ENCODE results near the gene WDR27.
"Not testable (repeated sequence)": the region's sequence is repeated elsewhere in the genome, so short reads cannot be mapped to it uniquely, and the experiment has no call there.

Gene WDR27

GRCh38 chr6:169709293-169709692 is 7.5 kb upstream of the WDR27 start:
- DNase-seq (ENCODE audit: low spot score) = no peak

GRCh38 chr6:169707772-169708171 is 5.9 kb upstream of the WDR27 start:
- DNase-seq (ENCODE audit: low spot score) = no peak

- no peak for DNase-seq (ENCODE audit: low spot score)
These were observed 1.0 kb upstream of the WDR27 start for GRCh38 chr6:169702840-169703246.

GRCh38 chr6:169701311-169701953 is 397 bp downstream of the WDR27 start:
- DNase-seq (ENCODE audit: low spot score) = peak; percentile 35

- peak; percentile 40 for DNase-seq (ENCODE audit: low spot score)
These were observed 1.5 kb downstream of the WDR27 start for GRCh38 chr6:169700296-169700695.

- DNase-seq (ENCODE audit: low spot score) = not testable (repeated sequence)
These were observed 4.7 kb downstream of the WDR27 start for GRCh38 chr6:169697115-169697514.

- no peak for DNase-seq (ENCODE audit: low spot score)
These were observed 6.7 kb downstream of the WDR27 start for GRCh38 chr6:169695131-169695530.

- DNase-seq (ENCODE audit: low spot score) = no peak
These were observed 9.3 kb downstream of the WDR27 start for GRCh38 chr6:169692516-169692915.

- no peak for DNase-seq (ENCODE audit: low spot score)
These were observed 10.6 kb downstream of the WDR27 start for GRCh38 chr6:169691260-169691659.

GRCh38 chr6:169689287-169689686 is 12.5 kb downstream of the WDR27 start:
- no peak for DNase-seq (ENCODE audit: low spot score)

GRCh38 chr6:169685860-169686259 is 16.0 kb downstream of the WDR27 start:
- no peak for DNase-seq (ENCODE audit: low spot score)

- no peak for DNase-seq (ENCODE audit: low spot score)
These were observed 17.8 kb downstream of the WDR27 start for GRCh38 chr6:169684056-169684455.

GRCh38 chr6:169678342-169678741 is 23.5 kb downstream of the WDR27 start:
- DNase-seq (ENCODE audit: low spot score) = no peak

GRCh38 chr6:169677096-169677495 is 24.7 kb downstream of the WDR27 start:
- no peak for DNase-seq (ENCODE audit: low spot score)

GRCh38 chr6:169675011-169675410 is 26.8 kb downstream of the WDR27 start:
- no peak for DNase-seq (ENCODE audit: low spot score)

- no peak for DNase-seq (ENCODE audit: low spot score)
These were observed 30.3 kb downstream of the WDR27 start for GRCh38 chr6:169671563-169671962.

- DNase-seq (ENCODE audit: low spot score) = no peak
These were observed 31.9 kb downstream of the WDR27 start for GRCh38 chr6:169669889-169670288.

- no peak for DNase-seq (ENCODE audit: low spot score)
These were observed 32.7 kb downstream of the WDR27 start for GRCh38 chr6:169669147-169669546.

- DNase-seq (ENCODE audit: low spot score) = no peak
These were observed 33.5 kb downstream of the WDR27 start for GRCh38 chr6:169668203-169668847.

GRCh38 chr6:169667716-169668115 is 34.1 kb downstream of the WDR27 start:
- no peak for DNase-seq (ENCODE audit: low spot score)

- no peak for DNase-seq (ENCODE audit: low spot score)
These were observed 35.4 kb downstream of the WDR27 start for GRCh38 chr6:169666441-169666840.

GRCh38 chr6:169665289-169665688 is 36.5 kb downstream of the WDR27 start:
- DNase-seq (ENCODE audit: low spot score) = no peak

- DNase-seq (ENCODE audit: low spot score) = no peak
These were observed 37.6 kb downstream of the WDR27 start for GRCh38 chr6:169664227-169664626.

- DNase-seq (ENCODE audit: low spot score) = no peak
These were observed 38.4 kb downstream of the WDR27 start for GRCh38 chr6:169663468-169663867.

Measured in GM03348 (cell line).